ENCODE results near the gene NCAPD2.
A peak's percentile ranks its signal among the peaks of the same experiment; 100 is the strongest.

The NCAPD2 gene

GRCh38 chr12:6538420-6539313 is 44.8 kb downstream of the NCAPD2 start:
- peak in 5 of 42 donors; percentile 23 to 50 (median 34) for DNase-seq
- intact Hi-C loops (cut with DNase I): loop anchor here (5.0 kb wide), 1 partner anchor 116 kb away; no protein-coding TSS in a partner anchor

- DNase-seq: no peak
- intact Hi-C loops (cut with DNase I): loop anchor here (5.0 kb wide), 1 partner anchor 117 kb away; no protein-coding TSS in a partner anchor
Observed at GRCh38 chr12:6539314-6539682, 45.4 kb downstream of the NCAPD2 start.

GRCh38 chr12:6539707-6540134 is 45.8 kb downstream of the NCAPD2 start:
- intact Hi-C loops (cut with DNase I): loop anchor here (5.0 kb wide), 1 partner anchor 117 kb away; no protein-coding TSS in a partner anchor

GRCh38 chr12:6540181-6540877 is 46.4 kb downstream of the NCAPD2 start:
- peak in 27 of 42 donors; percentile 30 to 77 (median 59) for DNase-seq
- intact Hi-C loops (cut with DNase I): no loop called here

More at GRCh38 chr12:6539707-6540134, 45.8 kb downstream of the NCAPD2 start:
- no peak for DNase-seq

- no peak for DNase-seq
- intact Hi-C loops (cut with DNase I): no loop called here
Observed at GRCh38 chr12:6541371-6542165, 47.7 kb downstream of the NCAPD2 start.

- intact Hi-C loops (cut with DNase I): no loop called here
- peak in 1 of 42 donors; percentile 31 for DNase-seq
Observed at GRCh38 chr12:6542209-6543009, 48.5 kb downstream of the NCAPD2 start.

GRCh38 chr12:6546016-6546415 is 52.1 kb downstream of the NCAPD2 start:
- no peak for DNase-seq
- intact Hi-C loops (cut with DNase I): no loop called here

GRCh38 chr12:6547566-6547965 is 53.7 kb downstream of the NCAPD2 start:
- intact Hi-C loops (cut with DNase I): no loop called here
- no peak for DNase-seq

GRCh38 chr12:6547987-6548386 is 54.1 kb downstream of the NCAPD2 start:
- intact Hi-C loops (cut with DNase I): no loop called here

GRCh38 chr12:6548556-6548955 is 54.7 kb downstream of the NCAPD2 start:
- intact Hi-C loops (cut with DNase I): no loop called here

More at GRCh38 chr12:6547987-6548386, 54.1 kb downstream of the NCAPD2 start:
- no peak for DNase-seq

GRCh38 chr12:6548966-6549683 is 55.2 kb downstream of the NCAPD2 start:
- peak in 4 of 42 donors; percentile 34 to 52 (median 40) for DNase-seq
- intact Hi-C loops (cut with DNase I): no loop called here

More at GRCh38 chr12:6548556-6548955, 54.7 kb downstream of the NCAPD2 start:
- peak in 1 of 42 donors; percentile 28 for DNase-seq

- intact Hi-C loops (cut with DNase I): no loop called here
- DNase-seq: no peak
Observed at GRCh38 chr12:6549684-6550151, 55.8 kb downstream of the NCAPD2 start.

GRCh38 chr12:6550294-6551062 is 56.6 kb downstream of the NCAPD2 start:
- intact Hi-C loops (cut with DNase I): no loop called here

GRCh38 chr12:6551063-6551461 is 57.2 kb downstream of the NCAPD2 start:
- DNase-seq: peak in 39 of 42 donors; percentile 53 to 93 (median 75)
- intact Hi-C loops (cut with DNase I): no loop called here

More at GRCh38 chr12:6550294-6551062, 56.6 kb downstream of the NCAPD2 start:
- peak in 11 of 42 donors; percentile 4 to 58 (median 44) for DNase-seq

GRCh38 chr12:6551496-6552139 is 57.7 kb downstream of the NCAPD2 start:
- intact Hi-C loops (cut with DNase I): no loop called here
- DNase-seq: peak in 14 of 42 donors; percentile 20 to 72 (median 56)

- intact Hi-C loops (cut with DNase I): no loop called here
- DNase-seq: peak in 23 of 42 donors; percentile 38 to 80 (median 56)
Observed at GRCh38 chr12:6552140-6552551, 58.2 kb downstream of the NCAPD2 start.
